K562 (cell line): ENCODE data around the gene SLC44A2. TPM values are rescaled to one million over a fixed set of nuclear protein-coding genes. Genes with fewer than 3 reads are reported as not detected.

Source experiments
- BACH1 ChIP-seq: fragments of 200-800 bp; sonication (Bioruptor generic); IDR thresholded peaks from 2 replicates; pipeline ENCODE4 v1.6.1; 2016; ENCODE audit warnings: missing genetic modification characterization, missing compliant biosample characterization
- CREBBP ChIP-seq: IDR thresholded peaks from one replicate; pipeline ENCODE4 v1.6.1; 2012; ENCODE audit warnings: low read depth, mild to moderate bottlenecking, control low read depth, inconsistent platforms, low read length
- KDM4B ChIP-seq, 2 experiments: fragments of 450-650 bp in 1 of 2; sonication (generic) in 1 of 2; IDR thresholded peaks; 2 replicates each; pipeline ENCODE4 v1.6.1; 2016 to 2017; ENCODE audit warnings: borderline replicate concordance in 2 of 2, antibody characterized with exemption in 1 of 2, low read depth in 1 of 2, mild to moderate bottlenecking in 1 of 2
- KDM5B ChIP-seq: fragments of 200-600 bp; sonication (generic); IDR thresholded peaks from 2 replicates; pipeline ENCODE4 v1.6.1; 2012; ENCODE audit warnings: low read depth, mild to moderate bottlenecking, moderate library complexity, low read length, control low read depth, inconsistent platforms; ENCODE audit not compliant: insufficient replicate concordance
- MCM5 ChIP-seq: fragments of 450-650 bp; IDR thresholded peaks from 2 replicates; pipeline ENCODE4 v1.6.1; 2016; ENCODE audit warnings: low read depth
- NFXL1 ChIP-seq: fragments of 450-650 bp; formaldehyde crosslinking; IDR thresholded peaks from 2 replicates; pipeline ENCODE4 v1.4.0; 2021; ENCODE audit warnings: mild to moderate bottlenecking
- ZFP1 ChIP-seq: fragments of 450-650 bp; formaldehyde crosslinking; IDR thresholded peaks from 2 replicates; pipeline ENCODE4 v1.4.0; 2020; ENCODE audit warnings: mild to moderate bottlenecking, mixed read lengths
- ZNF197 ChIP-seq: fragments of 200-800 bp; sonication (Bioruptor generic); IDR thresholded peaks from 2 replicates; pipeline ENCODE4 v1.6.1; 2016; ENCODE audit warnings: low read depth, missing genetic modification characterization, missing compliant biosample characterization
- ZNF239 ChIP-seq: fragments of 250-450 bp; sonication (Bioruptor Pico); IDR thresholded peaks from 2 replicates; pipeline ENCODE4 v1.4.0; 2020; ENCODE audit warnings: mild to moderate bottlenecking
- polyA plus RNA-seq, 8 experiments: library from polyadenylated mRNA; depleted of rRNA in 4 of 8; stranded (reverse) in 5 of 8; unstranded in 3 of 8; fragments of >200 nt; fragmentation: Nextera tagmentation in 2 of 8; fragmentation: Illumina TruSeq in 1 of 8; extraction: Ambion mirVana in 2 of 8; extraction: Trizol in 1 of 8; gene quantifications; 2 replicates each; pipeline versions ENCODE4 v1.2.1 to v1.2.3, GENCODE V29; 2011 to 2014; ENCODE audit warnings: inconsistent platforms in 1 of 8, missing spikeins in 1 of 8
- total RNA-seq, 7 experiments: library from RNA; depleted of rRNA in 6 of 7; stranded (reverse); fragments of >200 nt in 6 of 7; fragmentation: Illumina TruSeq in 2 of 7; extraction: Trizol in 2 of 7; gene quantifications; 2 replicates each; pipeline versions ENCODE4 v1.2.1 to v1.2.3, GENCODE V29; 2011 to 2021; ENCODE audit warnings: low replicate concordance in 1 of 7
- TF ChIP-seq, protein P1 (sequence below): fragments of 450-650 bp; formaldehyde crosslinking; IDR thresholded peaks from 2 replicates; pipeline ENCODE4 v1.4.0; 2020; ENCODE audit warnings: mild to moderate bottlenecking, moderate library complexity
- TF ChIP-seq, protein P2 (sequence below): fragments of 250-450 bp; sonication (Bioruptor Pico); IDR thresholded peaks from 2 replicates; pipeline ENCODE4 v1.8.0; 2022; ENCODE audit warnings: moderate library complexity, mild to moderate bottlenecking, inconsistent platforms
- TF ChIP-seq, protein P3 (sequence below): fragments of 450-650 bp; formaldehyde crosslinking; IDR thresholded peaks from 2 replicates; pipeline ENCODE4 v1.4.0; 2020; ENCODE audit warnings: mild to moderate bottlenecking
- TF ChIP-seq, protein P4 (sequence below): fragments of 450-650 bp; IDR thresholded peaks from 2 replicates; pipeline ENCODE4 v1.6.1; 2014; ENCODE audit warnings: low read depth, mild to moderate bottlenecking, moderate library complexity, borderline replicate concordance

Gene SLC44A2
- total and polyA plus RNA-seq, 9 of the 15 experiments (the other 6 are each of a cell fraction or from before 2014, with no cell fraction given), result 1.1 to 34.2 (median 8.1) TPM

DNA sequence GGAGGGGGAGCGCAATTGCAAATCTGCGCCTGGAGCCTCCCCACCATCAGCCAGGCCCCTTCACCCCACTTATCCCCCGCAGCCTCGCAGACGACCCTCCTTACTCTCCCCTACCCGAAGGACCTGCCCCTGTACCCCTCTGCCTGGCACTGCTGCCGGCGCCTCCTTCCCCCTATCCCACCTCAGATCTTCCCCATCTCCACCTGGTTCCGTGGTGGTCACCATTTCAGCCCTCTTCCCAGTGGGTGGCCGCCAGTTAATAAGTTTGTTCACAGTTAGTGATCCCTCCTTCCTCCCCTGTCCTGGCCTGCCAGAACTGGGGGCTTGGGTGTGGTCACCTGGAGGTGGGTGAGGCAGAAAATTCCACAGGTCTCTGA, 397 bp downstream of the SLC44A2 start (continued):
- no peak for TF ChIP-seq BACH1 (tag)
- TF ChIP-seq MCM5, result no peak
- no peak for TF ChIP-seq KDM5B
- no peak for TF ChIP-seq ZNF239 (CRISPR knock-in tag)
- TF ChIP-seq, protein P1, sequence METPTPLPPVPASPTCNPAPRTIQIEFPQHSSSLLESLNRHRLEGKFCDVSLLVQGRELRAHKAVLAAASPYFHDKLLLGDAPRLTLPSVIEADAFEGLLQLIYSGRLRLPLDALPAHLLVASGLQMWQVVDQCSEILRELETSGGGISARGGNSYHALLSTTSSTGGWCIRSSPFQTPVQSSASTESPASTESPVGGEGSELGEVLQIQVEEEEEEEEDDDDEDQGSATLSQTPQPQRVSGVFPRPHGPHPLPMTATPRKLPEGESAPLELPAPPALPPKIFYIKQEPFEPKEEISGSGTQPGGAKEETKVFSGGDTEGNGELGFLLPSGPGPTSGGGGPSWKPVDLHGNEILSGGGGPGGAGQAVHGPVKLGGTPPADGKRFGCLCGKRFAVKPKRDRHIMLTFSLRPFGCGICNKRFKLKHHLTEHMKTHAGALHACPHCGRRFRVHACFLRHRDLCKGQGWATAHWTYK (CRISPR knock-in tag), result no peak
- no peak for TF ChIP-seq KDM4B (IDR thresholded peaks at IDR 0.05; ENCODE audit: borderline replicate concordance in 2 of 2, low read depth in 1 of 2)
- TF ChIP-seq, protein P2, sequence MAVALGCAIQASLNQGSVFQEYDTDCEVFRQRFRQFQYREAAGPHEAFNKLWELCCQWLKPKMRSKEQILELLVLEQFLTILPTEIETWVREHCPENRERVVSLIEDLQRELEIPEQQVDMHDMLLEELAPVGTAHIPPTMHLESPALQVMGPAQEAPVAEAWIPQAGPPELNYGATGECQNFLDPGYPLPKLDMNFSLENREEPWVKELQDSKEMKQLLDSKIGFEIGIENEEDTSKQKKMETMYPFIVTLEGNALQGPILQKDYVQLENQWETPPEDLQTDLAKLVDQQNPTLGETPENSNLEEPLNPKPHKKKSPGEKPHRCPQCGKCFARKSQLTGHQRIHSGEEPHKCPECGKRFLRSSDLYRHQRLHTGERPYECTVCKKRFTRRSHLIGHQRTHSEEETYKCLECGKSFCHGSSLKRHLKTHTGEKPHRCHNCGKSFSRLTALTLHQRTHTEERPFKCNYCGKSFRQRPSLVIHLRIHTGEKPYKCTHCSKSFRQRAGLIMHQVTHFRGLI (CRISPR knock-in tag), result no peak
- TF ChIP-seq, protein P3, sequence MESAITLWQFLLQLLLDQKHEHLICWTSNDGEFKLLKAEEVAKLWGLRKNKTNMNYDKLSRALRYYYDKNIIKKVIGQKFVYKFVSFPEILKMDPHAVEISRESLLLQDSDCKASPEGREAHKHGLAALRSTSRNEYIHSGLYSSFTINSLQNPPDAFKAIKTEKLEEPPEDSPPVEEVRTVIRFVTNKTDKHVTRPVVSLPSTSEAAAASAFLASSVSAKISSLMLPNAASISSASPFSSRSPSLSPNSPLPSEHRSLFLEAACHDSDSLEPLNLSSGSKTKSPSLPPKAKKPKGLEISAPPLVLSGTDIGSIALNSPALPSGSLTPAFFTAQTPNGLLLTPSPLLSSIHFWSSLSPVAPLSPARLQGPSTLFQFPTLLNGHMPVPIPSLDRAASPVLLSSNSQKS (CRISPR knock-in tag), result no peak
- TF ChIP-seq, protein P4, sequence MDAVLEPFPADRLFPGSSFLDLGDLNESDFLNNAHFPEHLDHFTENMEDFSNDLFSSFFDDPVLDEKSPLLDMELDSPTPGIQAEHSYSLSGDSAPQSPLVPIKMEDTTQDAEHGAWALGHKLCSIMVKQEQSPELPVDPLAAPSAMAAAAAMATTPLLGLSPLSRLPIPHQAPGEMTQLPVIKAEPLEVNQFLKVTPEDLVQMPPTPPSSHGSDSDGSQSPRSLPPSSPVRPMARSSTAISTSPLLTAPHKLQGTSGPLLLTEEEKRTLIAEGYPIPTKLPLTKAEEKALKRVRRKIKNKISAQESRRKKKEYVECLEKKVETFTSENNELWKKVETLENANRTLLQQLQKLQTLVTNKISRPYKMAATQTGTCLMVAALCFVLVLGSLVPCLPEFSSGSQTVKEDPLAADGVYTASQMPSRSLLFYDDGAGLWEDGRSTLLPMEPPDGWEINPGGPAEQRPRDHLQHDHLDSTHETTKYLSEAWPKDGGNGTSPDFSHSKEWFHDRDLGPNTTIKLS, result no peak
- TF ChIP-seq NFXL1 (CRISPR knock-in tag), result no peak
- no peak for TF ChIP-seq ZFP1 (CRISPR knock-in tag)
- TF ChIP-seq CREBBP, result no peak
- no peak for TF ChIP-seq ZNF197 (CRISPR knock-in tag)
